Keratinocyte (primary cell): ENCODE data around the gene PIM2. TPM values are rescaled to one million over a fixed set of nuclear protein-coding genes. Genes with fewer than 3 reads are reported as not detected.

ENCODE experiments used
- DNase-seq: peaks from one replicate; pipeline ENCODE4 v3.0.0-alpha.2; 2011; ENCODE audit warnings: low read depth, missing footprints, low spot score
- FAIRE-seq: peaks from 2 replicates; lab custom pipeline; 2011; peaks lifted over from hg19 to GRCh38; lab: Jason Lieb, UNC
- H2AFZ ChIP-seq: 2 replicates; pipeline ENCODE4 v1.6.0; 2012; ENCODE audit warnings: low read length, control low read depth, inconsistent platforms; ENCODE audit not compliant: control insufficient read depth
- H3K27ac ChIP-seq: 2 replicates; pipeline ENCODE4 v1.5.1; 2011; ENCODE audit warnings: low read length; ENCODE audit not compliant: control insufficient read depth, insufficient read depth
- H3K27me3 ChIP-seq: 3 replicates; pipeline ENCODE4 v1.6.0; 2011; ENCODE audit warnings: low read length; ENCODE audit not compliant: control insufficient read depth, insufficient read depth; ENCODE audit errors: extremely low read depth
- H3K36me3 ChIP-seq, 2 experiments: 2 replicates in 1 of 2; 3 replicates in 1 of 2; pipeline ENCODE4 v1.5.1; 2011; ENCODE audit warnings: low read length in 2 of 2, mild to moderate bottlenecking in 1 of 2; ENCODE audit not compliant: control insufficient read depth in 2 of 2, insufficient read depth in 2 of 2; ENCODE audit errors: extremely low read depth in 1 of 2
- H3K4me1 ChIP-seq: 3 replicates; pipeline ENCODE4 v1.5.1; 2011; ENCODE audit warnings: low read length; ENCODE audit not compliant: control insufficient read depth, insufficient read depth; ENCODE audit errors: extremely low read depth
- H3K4me2 ChIP-seq: 3 replicates; pipeline ENCODE4 v1.6.0; 2011; ENCODE audit warnings: low read depth, low read length; ENCODE audit not compliant: control insufficient read depth, insufficient read depth; ENCODE audit errors: extremely low read depth
- H3K4me3 ChIP-seq, 3 experiments: fragments of 200-600 bp in 1 of 3; sonication (generic) in 1 of 3; 2 replicates in 2 of 3; 3 replicates in 1 of 3; pipeline ENCODE4 v1.5.1; 2011 to 2016; ENCODE audit warnings: low read length in 3 of 3, mild to moderate bottlenecking in 3 of 3, control low read depth in 2 of 3, inconsistent platforms in 1 of 3, low read depth in 1 of 3, mixed read lengths in 1 of 3, mixed run types in 1 of 3, moderate library complexity in 1 of 3; ENCODE audit not compliant: control insufficient read depth in 2 of 3, insufficient read depth in 2 of 3; ENCODE audit errors: extremely low read depth in 1 of 3
- H3K79me2 ChIP-seq: 2 replicates; pipeline ENCODE4 v1.6.0; 2012; ENCODE audit warnings: low read length; ENCODE audit not compliant: control insufficient read depth, insufficient read depth
- H3K9ac ChIP-seq: 3 replicates; pipeline ENCODE4 v1.6.0; 2011; ENCODE audit warnings: low read length; ENCODE audit not compliant: control insufficient read depth, insufficient read depth; ENCODE audit errors: extremely low read depth
- H3K9me1 ChIP-seq: 3 replicates; pipeline ENCODE4 v1.6.0; 2011; ENCODE audit warnings: low read length; ENCODE audit not compliant: control insufficient read depth, insufficient read depth; ENCODE audit errors: extremely low read depth
- H3K9me3 ChIP-seq: 2 replicates; pipeline ENCODE4 v1.5.1; 2012; ENCODE audit warnings: low read depth, low read length; ENCODE audit not compliant: control insufficient read depth
- H4K20me1 ChIP-seq: 3 replicates; pipeline ENCODE4 v1.6.0; 2011; ENCODE audit warnings: low read length; ENCODE audit not compliant: control insufficient read depth, insufficient read depth; ENCODE audit errors: extremely low read depth
- CTCF ChIP-seq, 3 experiments: IDR thresholded peaks in 1 of 3; conservative IDR thresholded peaks in 1 of 3; optimal IDR thresholded peaks in 1 of 3; 2 replicates in 2 of 3; 3 replicates in 1 of 3; pipeline versions ENCODE3 to v1.5.1; 2011; ENCODE audit warnings: low read length in 3 of 3, mild to moderate bottlenecking in 3 of 3, moderate library complexity in 2 of 3, control low read depth in 1 of 3, inconsistent platforms in 1 of 3; ENCODE audit not compliant: insufficient read depth in 2 of 3; ENCODE audit errors: extremely low read depth in 1 of 3
- EZH2 ChIP-seq: IDR thresholded peaks from one replicate; pipeline ENCODE4 v1.6.1; 2012; ENCODE audit warnings: inconsistent platforms, mild to moderate bottlenecking, low read length, moderate library complexity
- dilution Hi-C: fragments of 300-500 bp; cut with MboI; formaldehyde crosslinking; loops from one replicate; pipeline ENCODE4 v1.7.0; 2020; ENCODE audit warnings: low sequenced_read_pairs; ENCODE audit not compliant: extremely low pct_ligation_motif_present
- polyA plus RNA-seq, 5 experiments: library from polyadenylated mRNA; depleted of rRNA in 3 of 5; stranded (reverse) in 3 of 5; stranded (forward) in 1 of 5; unstranded in 1 of 5; fragments of >200 nt; gene quantifications; 1 replicate in 1 of 5; 2 replicates in 3 of 5; 3 replicates in 1 of 5; pipeline versions ENCODE4 v1.2.1 to v1.2.3, GENCODE V29; 2011 to 2012; ENCODE audit warnings: missing spikeins in 2 of 5, low read depth in 1 of 5, low replicate concordance in 1 of 5

PIM2 gene
- polyA plus RNA-seq, 1 donor (not counting 4 experiments of a cell fraction or from before 2014, with no cell fraction given) = 9.9 TPM

GRCh38 chrX:48937054-48937907 lies 18.5 kb upstream of the PIM2 start:
- Histone ChIP-seq H2AFZ (no peak overlapping the region), H3K79me2 (peaks cover 26% of the 10 kb centered on the region), H3K4me1 (no peaks in the 10 kb centered on the region), H3K9me3 (no peaks in the 10 kb centered on the region), H3K4me3 (no peak overlapping the region), H3K36me3 (peaks cover 4 to 6% of the 10 kb centered on the region in 2 experiments), H3K27ac (no peak overlapping the region), H3K27me3 (no peaks in the 10 kb centered on the region), H3K9me1 (no peaks in the 10 kb centered on the region), H4K20me1 (no peaks in the 10 kb centered on the region), H3K4me2 (no peak overlapping the region), H3K9ac (no peak overlapping the region)
- dilution Hi-C loops = no loop called here
- no peak for FAIRE-seq
- no peak for TF ChIP-seq EZH2
- no peak for TF ChIP-seq CTCF (optimal IDR thresholded peaks at IDR 0.05 in 1 of 3, IDR thresholded peaks at IDR 0.05 in 1 of 3, conservative IDR thresholded peaks at IDR 0.05 in 1 of 3; ENCODE audit: extremely low read depth in 1 of 3, insufficient read depth in 2 of 3, low read length in 3 of 3)
- no peak for DNase-seq

- peaks cover 21% of the 10 kb centered on the region for H3K79me2 ChIP-seq
- no peak overlapping the region for H3K4me2 ChIP-seq
- H3K4me3 ChIP-seq = no peak overlapping the region
- no peak overlapping the region for H3K27ac ChIP-seq
- no peaks in the 10 kb centered on the region for H3K4me1 ChIP-seq
- H3K27me3 ChIP-seq = no peaks in the 10 kb centered on the region
- dilution Hi-C loops = no loop called here
- H3K9ac ChIP-seq = no peak overlapping the region
- DNase-seq (no peak), FAIRE-seq (no peak)
- TF ChIP-seq CTCF (optimal IDR thresholded peaks at IDR 0.05 in 1 of 3, IDR thresholded peaks at IDR 0.05 in 1 of 3, conservative IDR thresholded peaks at IDR 0.05 in 1 of 3; ENCODE audit: extremely low read depth in 1 of 3, insufficient read depth in 2 of 3, low read length in 3 of 3) (no peak), EZH2 (no peak)
- H3K9me1 ChIP-seq = no peaks in the 10 kb centered on the region
- H2AFZ ChIP-seq = no peak overlapping the region
- H4K20me1 ChIP-seq = no peaks in the 10 kb centered on the region
- H3K36me3 ChIP-seq = peaks cover 4 to 6% of the 10 kb centered on the region in 2 experiments
- H3K9me3 ChIP-seq = no peaks in the 10 kb centered on the region
Observed at GRCh38 chrX:48936429-48937053, 17.7 kb upstream of the PIM2 start.
